CD1c-positive myeloid dendritic cell (primary cell): Measurements from ENCODE around the gene NLE1.

Source experiments
- DNase-seq: peaks from one replicate; pipeline ENCODE4 v3.0.0-alpha.2; 2016; ENCODE audit errors: extremely low spot score

NLE1 gene

GRCh38 chr17:35087731-35088355, 54.3 kb downstream of the NLE1 start:
- peak; percentile 70 for DNase-seq

- no peak for DNase-seq
These were observed 55.1 kb downstream of the NLE1 start for GRCh38 chr17:35086931-35087573.

- no peak for DNase-seq
These were observed 55.9 kb downstream of the NLE1 start for GRCh38 chr17:35086164-35086563.

- no peak for DNase-seq
These were observed 57.1 kb downstream of the NLE1 start for GRCh38 chr17:35084987-35085386.

- no peak for DNase-seq
These were observed 59.0 kb downstream of the NLE1 start for GRCh38 chr17:35083071-35083470.

GRCh38 chr17:35082073-35082657, 59.9 kb downstream of the NLE1 start:
- no peak for DNase-seq

GRCh38 chr17:35081638-35082037, 60.5 kb downstream of the NLE1 start:
- DNase-seq = no peak

- DNase-seq = peak; percentile 48
These were observed 61.6 kb downstream of the NLE1 start for GRCh38 chr17:35080536-35080935.

GRCh38 chr17:35079547-35080423, 62.3 kb downstream of the NLE1 start:
- no peak for DNase-seq
